Gastrocnemius medialis (tissue), 4 donors: ENCODE measurements around the gene GID8. TPM values are rescaled to one million over a fixed set of nuclear protein-coding genes. Genes with fewer than 3 reads are reported as not detected.

Source experiments
- ATAC-seq, 2 donors: fragments of 150-250 bp; one replicate each; pipeline ENCODE4 v1.9.1; 2016
- DNase-seq, 2 donors: peaks; one replicate each; pipeline ENCODE4 v3.0.0-alpha.2; 2019
- H3K27ac ChIP-seq, 4 donors: fragments of 200-600 bp; sonication (generic); 1 replicate in 1 of 4; 2 replicates in 3 of 4; pipeline ENCODE4 v1.5.1; 2016 to 2018; ENCODE audit warnings: mild to moderate bottlenecking in 2 of 4, moderate library complexity in 1 of 4
- H3K27me3 ChIP-seq, 3 donors: fragments of 200-600 bp; sonication (generic) in 2 of 3; 1 replicate in 1 of 3; 2 replicates in 2 of 3; pipeline versions ENCODE4 v1.5.1 to v1.6.0; 2016 to 2019; ENCODE audit warnings: mild to moderate bottlenecking in 1 of 3, moderate library complexity in 1 of 3
- H3K36me3 ChIP-seq, 2 donors: fragments of 200-600 bp; sonication (generic) in 1 of 2; one replicate each; pipeline ENCODE4 v1.5.1; 2017 to 2018
- H3K4me1 ChIP-seq, 2 donors: fragments of 200-600 bp; sonication (generic) in 1 of 2; one replicate each; pipeline ENCODE4 v1.5.1; 2016 to 2017; ENCODE audit warnings: mild to moderate bottlenecking in 2 of 2
- H3K4me3 ChIP-seq, 4 donors: fragments of 200-600 bp; sonication (generic) in 3 of 4; 1 replicate in 1 of 4; 2 replicates in 3 of 4; pipeline ENCODE4 v1.5.1; 2016 to 2019; ENCODE audit warnings: mild to moderate bottlenecking in 2 of 4
- H3K9me3 ChIP-seq, 3 donors: fragments of 200-600 bp; sonication (generic) in 2 of 3; 1 replicate in 1 of 3; 2 replicates in 2 of 3; pipeline ENCODE4 v1.5.1; 2016 to 2019
- POLR2A ChIP-seq, 2 donors: fragments of 450-650 bp; IDR thresholded peaks; one replicate each; pipeline ENCODE4 v1.6.1; 2017; ENCODE audit warnings: antibody characterized with exemption in 2 of 2, mild to moderate bottlenecking in 2 of 2, moderate library complexity in 2 of 2
- in situ Hi-C, 4 donors: fragments of 200-750 bp; cut with MboI; loops; one replicate each; pipeline versions ENCODE4 v1.15.0 to v1.8.0; 2017; ENCODE audit warnings: low sequenced_read_pairs in 4 of 4
- intact Hi-C: fragments of 100-400 bp; cut with DNase I; formaldehyde crosslinking; loops from one replicate; pipeline ENCODE4 v1.15.1; 2023; ENCODE audit warnings: low total_unique reads
- total RNA-seq, 4 donors: library from RNA; depleted of rRNA; stranded (reverse); fragments of >200 nt; gene quantifications; one replicate each; pipeline versions ENCODE4 v1.1.0 to v1.2.3, GENCODE V29; 2016
- TF ChIP-seq, protein P1 (sequence below), 5 experiments: fragments of 450-650 bp in 3 of 5; fragments of 200-600 bp in 2 of 5; sonication (generic) in 2 of 5; IDR thresholded peaks in 4 of 5; conservative IDR thresholded peaks in 1 of 5; 1 replicate in 4 of 5; 2 replicates in 1 of 5; pipeline ENCODE4 v1.5.1; 2016 to 2019; ENCODE audit warnings: antibody characterized with exemption in 5 of 5, mild to moderate bottlenecking in 3 of 5, moderate library complexity in 3 of 5

Gene GID8
- total RNA-seq, 4 donors from 2014 or later: 12.8 to 16.2 (median 13.5) TPM

DNA sequence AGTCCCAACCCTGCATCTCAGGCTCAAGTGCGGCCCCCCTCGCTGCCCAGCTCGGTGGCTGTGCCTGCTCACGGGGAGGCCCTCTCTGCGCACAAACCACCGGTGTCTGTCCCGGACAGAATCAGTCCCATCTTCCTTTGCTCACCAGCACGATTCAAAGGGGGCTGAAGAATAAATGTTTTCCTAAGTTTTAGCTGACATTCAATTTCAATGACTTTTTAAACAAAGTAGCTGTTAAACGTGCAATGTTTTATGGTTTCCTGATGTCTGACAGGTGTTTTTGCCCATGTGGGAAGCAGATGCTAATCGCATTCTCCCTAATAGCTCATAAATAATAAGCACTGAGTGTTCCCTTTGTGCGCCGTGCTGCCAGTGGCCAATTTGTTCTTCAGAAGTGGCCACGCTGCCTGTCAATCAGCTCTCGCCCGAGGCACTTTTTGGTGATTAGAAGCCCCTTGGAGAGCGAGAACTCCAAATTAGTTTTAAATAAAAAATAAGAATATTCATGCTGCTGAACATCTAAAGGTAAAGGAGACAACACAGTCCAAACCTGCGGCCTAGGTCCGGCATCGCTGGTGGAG, 42.5 kb downstream of the GID8 start:
- intact Hi-C loops: loop anchor here (10.0 kb wide), 1 partner anchor 1114 kb away; no protein-coding TSS in a partner anchor
- in situ Hi-C loops: no loop called here

DNA sequence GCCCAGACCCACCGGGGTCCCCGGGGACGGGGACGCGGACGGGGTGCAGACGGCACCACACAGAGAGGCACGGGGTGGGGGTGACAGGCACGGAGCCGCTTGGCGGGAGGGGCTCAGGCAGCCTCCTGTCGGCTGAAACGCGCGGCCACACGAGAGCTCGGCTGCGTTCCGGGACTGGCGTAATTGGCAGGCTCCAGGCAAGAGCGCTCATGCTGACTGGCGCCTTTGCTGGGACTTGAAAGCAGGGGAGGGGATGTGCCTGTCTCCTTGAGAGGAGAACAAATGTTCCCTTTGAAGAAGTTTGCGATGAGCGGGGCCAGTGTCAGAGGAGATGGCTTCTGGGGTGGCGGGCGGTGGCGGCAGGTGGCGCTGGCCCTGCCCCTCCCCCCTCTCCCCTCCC, 43.0 kb downstream of the GID8 start:
- intact Hi-C loops (loop anchor here (10.0 kb wide), 1 partner anchor 1114 kb away; no protein-coding TSS in a partner anchor), in situ Hi-C loops (no loop called here)
- Histone ChIP-seq H3K4me1 (no peaks in the 10 kb centered on the region), H3K4me3 (no peak overlapping the region), H3K9me3 (no peaks in the 10 kb centered on the region), H3K27ac (no peak overlapping the region), H3K36me3 (no peaks in the 10 kb centered on the region), H3K27me3 (peaks cover 62 to 87% (median 78%) of the 10 kb centered on the region in 3 donors)
- DNase-seq: no peak
- no peak for TF ChIP-seq POLR2A (IDR thresholded peaks at IDR 0.05)
- TF ChIP-seq, protein P1, sequence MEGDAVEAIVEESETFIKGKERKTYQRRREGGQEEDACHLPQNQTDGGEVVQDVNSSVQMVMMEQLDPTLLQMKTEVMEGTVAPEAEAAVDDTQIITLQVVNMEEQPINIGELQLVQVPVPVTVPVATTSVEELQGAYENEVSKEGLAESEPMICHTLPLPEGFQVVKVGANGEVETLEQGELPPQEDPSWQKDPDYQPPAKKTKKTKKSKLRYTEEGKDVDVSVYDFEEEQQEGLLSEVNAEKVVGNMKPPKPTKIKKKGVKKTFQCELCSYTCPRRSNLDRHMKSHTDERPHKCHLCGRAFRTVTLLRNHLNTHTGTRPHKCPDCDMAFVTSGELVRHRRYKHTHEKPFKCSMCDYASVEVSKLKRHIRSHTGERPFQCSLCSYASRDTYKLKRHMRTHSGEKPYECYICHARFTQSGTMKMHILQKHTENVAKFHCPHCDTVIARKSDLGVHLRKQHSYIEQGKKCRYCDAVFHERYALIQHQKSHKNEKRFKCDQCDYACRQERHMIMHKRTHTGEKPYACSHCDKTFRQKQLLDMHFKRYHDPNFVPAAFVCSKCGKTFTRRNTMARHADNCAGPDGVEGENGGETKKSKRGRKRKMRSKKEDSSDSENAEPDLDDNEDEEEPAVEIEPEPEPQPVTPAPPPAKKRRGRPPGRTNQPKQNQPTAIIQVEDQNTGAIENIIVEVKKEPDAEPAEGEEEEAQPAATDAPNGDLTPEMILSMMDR (IDR thresholded peaks at IDR 0.05 in 4 of 5, conservative IDR thresholded peaks at IDR 0.05 in 1 of 5): no peak
- ATAC-seq: no peak

More for the DNA sequence above, 42.5 kb downstream of the GID8 start:
- H3K9me3 ChIP-seq: no peaks in the 10 kb centered on the region
- H3K36me3 ChIP-seq: no peaks in the 10 kb centered on the region
- no peak overlapping the region for H3K4me3 ChIP-seq
- no peak overlapping the region for H3K27ac ChIP-seq
- H3K27me3 ChIP-seq: peaks cover 63 to 91% (median 80%) of the 10 kb centered on the region in 3 donors
- H3K4me1 ChIP-seq: no peaks in the 10 kb centered on the region
- TF ChIP-seq, protein P1 (IDR thresholded peaks at IDR 0.05 in 4 of 5, conservative IDR thresholded peaks at IDR 0.05 in 1 of 5): no peak
- no peak for TF ChIP-seq POLR2A (IDR thresholded peaks at IDR 0.05)
- DNase-seq: no peak
- no peak for ATAC-seq

DNA sequence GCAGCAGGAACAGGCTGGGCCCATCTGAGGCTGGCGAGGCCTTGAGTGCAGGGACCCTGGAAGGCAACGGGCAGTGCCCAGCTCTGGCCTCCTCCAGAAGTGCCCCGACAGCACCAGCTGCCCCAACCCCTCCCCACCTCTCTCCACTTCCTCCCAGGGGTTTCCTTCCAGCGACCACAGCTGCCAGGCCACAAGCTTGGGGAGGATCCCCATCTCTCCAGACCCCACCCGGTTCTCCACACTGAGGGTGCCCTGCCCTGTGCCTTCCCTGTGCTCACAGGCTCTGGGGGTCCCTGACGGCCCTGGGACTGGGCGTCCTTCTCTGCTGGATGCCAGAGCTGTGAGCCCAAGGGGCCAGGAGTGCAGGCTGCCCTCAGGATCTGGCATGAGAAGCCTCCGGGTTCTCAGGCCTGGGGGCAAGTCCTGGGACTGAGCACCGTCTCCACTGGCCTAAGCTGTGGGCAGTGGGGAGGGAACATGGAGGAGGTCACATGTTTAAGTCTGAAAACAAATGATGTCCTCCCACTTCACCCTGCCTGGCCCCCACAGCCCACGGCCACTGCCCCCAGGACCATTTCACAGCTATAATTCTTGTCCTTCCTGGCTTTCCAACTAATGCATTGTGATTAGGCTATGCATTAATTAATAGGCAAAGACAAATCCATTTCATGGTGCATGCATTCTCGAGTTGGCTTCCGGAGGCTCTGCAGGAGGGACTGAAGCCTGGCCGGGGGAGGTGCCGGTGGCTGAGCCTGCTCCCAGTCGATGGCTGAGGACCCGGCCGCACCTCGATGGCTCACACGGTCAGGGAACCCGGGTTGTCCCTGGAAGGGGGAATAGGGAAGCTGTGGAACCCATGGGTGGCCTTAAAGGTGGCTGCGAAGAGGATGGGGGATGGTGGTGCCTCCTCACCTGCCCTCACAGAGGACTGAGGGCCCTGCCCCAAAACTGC, 44.5 kb downstream of the GID8 start:
- Histone ChIP-seq H3K4me3 (no peak overlapping the region), H3K4me1 (no peaks in the 10 kb centered on the region), H3K9me3 (no peaks in the 10 kb centered on the region), H3K36me3 (no peaks in the 10 kb centered on the region), H3K27me3 (peaks cover 60 to 76% (median 73%) of the 10 kb centered on the region in 3 donors), H3K27ac (no peak overlapping the region)
- no peak for TF ChIP-seq POLR2A (IDR thresholded peaks at IDR 0.05)
- TF ChIP-seq, protein P1 (IDR thresholded peaks at IDR 0.05 in 4 of 5, conservative IDR thresholded peaks at IDR 0.05 in 1 of 5): no peak
- intact Hi-C loops: loop anchor here (10.0 kb wide), 1 partner anchor 1112 kb away; no protein-coding TSS in a partner anchor
- DNase-seq (no peak), ATAC-seq (no peak)
- in situ Hi-C loops: no loop called here

DNA sequence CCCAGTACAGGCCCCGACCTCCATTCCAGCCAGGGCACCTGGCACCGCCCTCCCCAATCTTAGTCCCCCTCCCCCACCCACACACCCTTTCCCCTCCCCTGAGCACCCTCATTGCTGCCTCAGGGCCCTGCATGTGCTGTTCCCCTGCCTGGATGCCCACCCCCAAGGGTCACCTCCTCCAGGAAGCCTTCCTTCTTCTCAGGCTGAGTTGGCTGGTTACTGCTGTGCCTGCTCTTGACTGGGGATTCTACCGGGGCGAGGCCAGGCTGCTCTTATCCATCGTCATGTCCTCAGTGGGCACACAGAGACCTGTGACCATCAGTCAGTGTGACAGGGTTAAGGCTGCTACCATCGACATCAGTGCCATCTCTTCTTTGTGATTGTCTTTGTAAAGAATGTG, 45.3 kb downstream of the GID8 start:
- peaks cover 56 to 75% (median 68%) of the 10 kb centered on the region in 3 donors for H3K27me3 ChIP-seq
- no peaks in the 10 kb centered on the region for H3K36me3 ChIP-seq
- ATAC-seq: no peak
- no peaks in the 10 kb centered on the region for H3K4me1 ChIP-seq
- no peaks in the 10 kb centered on the region for H3K9me3 ChIP-seq
- H3K4me3 ChIP-seq: no peak overlapping the region
- in situ Hi-C loops: no loop called here
- H3K27ac ChIP-seq: no peak overlapping the region
- DNase-seq: no peak
- TF ChIP-seq, protein P1 (IDR thresholded peaks at IDR 0.05 in 4 of 5, conservative IDR thresholded peaks at IDR 0.05 in 1 of 5): no peak
- no peak for TF ChIP-seq POLR2A (IDR thresholded peaks at IDR 0.05)
- intact Hi-C loops: loop anchor here (10.0 kb wide), 1 partner anchor 1112 kb away; no protein-coding TSS in a partner anchor
